Measurements from ENCODE around the gene CRISPLD2.

- no peak for TF ChIP-seq CTCF (IDR thresholded peaks at IDR 0.05; ENCODE audit: insufficient read depth, low read length)
- no peak for TF ChIP-seq POLR2AphosphoS5 (IDR thresholded peaks at IDR 0.05; ENCODE audit: low read depth)
- TF ChIP-seq GABPA (IDR thresholded peaks at IDR 0.05; ENCODE audit: low read depth), result no peak
- no peak for TF ChIP-seq REST (IDR thresholded peaks at IDR 0.05; ENCODE audit: insufficient replicate concordance, low read depth)
Measured at GRCh38 chr16:84827131-84827574, 7.4 kb downstream of the CRISPLD2 start.

Data from HL-60 (cell line).